HUES48 (cell line): ENCODE results near the gene CELA2A.
"Not testable (repeated sequence)": the region's sequence is repeated elsewhere in the genome, so short reads cannot be mapped to it uniquely, and the experiment has no call there.

Source experiments
- H3K27ac ChIP-seq: one replicate; pipeline ENCODE4 v1.7.0; 2013; ENCODE audit warnings: low read depth, low read length, inconsistent platforms
- H3K27me3 ChIP-seq: 2 replicates; pipeline ENCODE4 v1.6.1; 2013; ENCODE audit warnings: mild to moderate bottlenecking, low read length; ENCODE audit not compliant: control insufficient read depth, insufficient read depth
- H3K36me3 ChIP-seq: 2 replicates; pipeline ENCODE4 v1.6.1; 2013; ENCODE audit warnings: low read length; ENCODE audit not compliant: control insufficient read depth, insufficient read depth
- H3K4me1 ChIP-seq: 2 replicates; pipeline ENCODE4 v1.6.1; 2013; ENCODE audit warnings: mild to moderate bottlenecking, low read length; ENCODE audit not compliant: control insufficient read depth, insufficient read depth
- H3K4me3 ChIP-seq: 2 replicates; pipeline ENCODE4 v1.5.1; 2013; ENCODE audit warnings: mild to moderate bottlenecking, low read depth, low read length
- H3K9ac ChIP-seq: 2 replicates; pipeline ENCODE4 v1.6.1; 2013; ENCODE audit warnings: mild to moderate bottlenecking, low read depth, low read length, moderate library complexity
- H3K9me3 ChIP-seq: 2 replicates; pipeline ENCODE4 v1.6.1; 2013; ENCODE audit warnings: low read length; ENCODE audit not compliant: control insufficient read depth, insufficient read depth

The CELA2A gene

GRCh38 chr1:15471067-15471466 lies 14.5 kb downstream of the CELA2A start:
- H3K27me3 ChIP-seq, H3K27ac ChIP-seq, H3K9ac ChIP-seq, H3K9me3 ChIP-seq, H3K4me1 ChIP-seq, H3K4me3 ChIP-seq, H3K36me3 ChIP-seq: not testable (repeated sequence)

- not testable (repeated sequence) for H3K4me1 ChIP-seq, H3K27ac ChIP-seq, H3K36me3 ChIP-seq, H3K9me3 ChIP-seq, H3K4me3 ChIP-seq, H3K27me3 ChIP-seq, H3K9ac ChIP-seq
These were observed 15.2 kb downstream of the CELA2A start for GRCh38 chr1:15471723-15472122.

GRCh38 chr1:15472587-15472986 lies 16.1 kb downstream of the CELA2A start:
- H3K4me3 ChIP-seq, result no peak overlapping the region

GRCh38 chr1:15475752-15476314 lies 19.3 kb downstream of the CELA2A start, which contains the start of gene CELA2B:
TSS of gene CELA2B (plus strand) at chr1:15476104. CDS start at chr1:15476126, 22 bp downstream.
- no peak within 1 kb of the TSS for H3K27ac ChIP-seq
- H3K4me3 ChIP-seq, result no peak within 1 kb of the TSS
- no peaks in the 10 kb centered on the region for H3K4me1 ChIP-seq
- no peaks in the 10 kb centered on the region for H3K27me3 ChIP-seq
- no peaks in the 10 kb centered on the region for H3K36me3 ChIP-seq
- no peaks in the 10 kb centered on the region for H3K9me3 ChIP-seq
- no peak within 1 kb of the TSS for H3K9ac ChIP-seq

More at GRCh38 chr1:15472587-15472986, 16.1 kb downstream of the CELA2A start:
- H3K27me3 ChIP-seq, result no peaks in the 10 kb centered on the region
- H3K9ac ChIP-seq, result no peak overlapping the region
- no peaks in the 10 kb centered on the region for H3K36me3 ChIP-seq
- no peaks in the 10 kb centered on the region for H3K9me3 ChIP-seq
- no peak overlapping the region for H3K27ac ChIP-seq
- H3K4me1 ChIP-seq, result no peaks in the 10 kb centered on the region

- Histone ChIP-seq H3K27ac (no peak overlapping the region), H3K9me3 (no peaks in the 10 kb centered on the region), H3K4me1 (no peaks in the 10 kb centered on the region), H3K36me3 (no peaks in the 10 kb centered on the region), H3K9ac (no peak overlapping the region), H3K27me3 (no peaks in the 10 kb centered on the region), H3K4me3 (no peak overlapping the region)
These were observed 20.4 kb downstream of the CELA2A start for GRCh38 chr1:15476927-15477326.

- Histone ChIP-seq H3K4me3 (no peak overlapping the region), H3K9ac (no peak overlapping the region), H3K4me1 (no peaks in the 10 kb centered on the region), H3K27me3 (no peaks in the 10 kb centered on the region), H3K27ac (no peak overlapping the region), H3K36me3 (no peaks in the 10 kb centered on the region), H3K9me3 (no peaks in the 10 kb centered on the region)
These were observed 21.2 kb downstream of the CELA2A start for GRCh38 chr1:15477646-15478212.

- no peak overlapping the region for H3K27ac ChIP-seq
- no peaks in the 10 kb centered on the region for H3K36me3 ChIP-seq
- no peak overlapping the region for H3K4me3 ChIP-seq
- no peaks in the 10 kb centered on the region for H3K9me3 ChIP-seq
- no peak overlapping the region for H3K9ac ChIP-seq
- no peaks in the 10 kb centered on the region for H3K27me3 ChIP-seq
- no peaks in the 10 kb centered on the region for H3K4me1 ChIP-seq
These were observed 23.3 kb downstream of the CELA2A start for GRCh38 chr1:15479654-15480347.

- not testable (repeated sequence) for H3K36me3 ChIP-seq, H3K9me3 ChIP-seq, H3K4me1 ChIP-seq, H3K27ac ChIP-seq, H3K27me3 ChIP-seq, H3K9ac ChIP-seq, H3K4me3 ChIP-seq
These were observed 25.9 kb downstream of the CELA2A start for GRCh38 chr1:15482455-15482854.

- H3K4me3 ChIP-seq, H3K9ac ChIP-seq, H3K36me3 ChIP-seq, H3K27me3 ChIP-seq, H3K4me1 ChIP-seq, H3K27ac ChIP-seq, H3K9me3 ChIP-seq: not testable (repeated sequence)
These were observed 26.5 kb downstream of the CELA2A start for GRCh38 chr1:15482983-15483543.

GRCh38 chr1:15483971-15484370 lies 27.4 kb downstream of the CELA2A start:
- Histone ChIP-seq H3K9ac (no peak overlapping the region), H3K4me3 (no peak overlapping the region), H3K27ac (no peak overlapping the region), H3K27me3 (no peaks in the 10 kb centered on the region), H3K9me3 (no peaks in the 10 kb centered on the region), H3K4me1 (no peaks in the 10 kb centered on the region), H3K36me3 (no peaks in the 10 kb centered on the region)

GRCh38 chr1:15484443-15484842 lies 27.9 kb downstream of the CELA2A start:
- H3K9ac ChIP-seq, H3K36me3 ChIP-seq, H3K9me3 ChIP-seq, H3K27me3 ChIP-seq, H3K4me3 ChIP-seq, H3K27ac ChIP-seq, H3K4me1 ChIP-seq: not testable (repeated sequence)
